ENCODE data around the gene HOXD10. TPM values are rescaled to one million over a fixed set of nuclear protein-coding genes. Genes with fewer than 3 reads are reported as not detected.

The HOXD10 gene
- total and polyA plus RNA-seq, 4 donors = not detected

DNA sequence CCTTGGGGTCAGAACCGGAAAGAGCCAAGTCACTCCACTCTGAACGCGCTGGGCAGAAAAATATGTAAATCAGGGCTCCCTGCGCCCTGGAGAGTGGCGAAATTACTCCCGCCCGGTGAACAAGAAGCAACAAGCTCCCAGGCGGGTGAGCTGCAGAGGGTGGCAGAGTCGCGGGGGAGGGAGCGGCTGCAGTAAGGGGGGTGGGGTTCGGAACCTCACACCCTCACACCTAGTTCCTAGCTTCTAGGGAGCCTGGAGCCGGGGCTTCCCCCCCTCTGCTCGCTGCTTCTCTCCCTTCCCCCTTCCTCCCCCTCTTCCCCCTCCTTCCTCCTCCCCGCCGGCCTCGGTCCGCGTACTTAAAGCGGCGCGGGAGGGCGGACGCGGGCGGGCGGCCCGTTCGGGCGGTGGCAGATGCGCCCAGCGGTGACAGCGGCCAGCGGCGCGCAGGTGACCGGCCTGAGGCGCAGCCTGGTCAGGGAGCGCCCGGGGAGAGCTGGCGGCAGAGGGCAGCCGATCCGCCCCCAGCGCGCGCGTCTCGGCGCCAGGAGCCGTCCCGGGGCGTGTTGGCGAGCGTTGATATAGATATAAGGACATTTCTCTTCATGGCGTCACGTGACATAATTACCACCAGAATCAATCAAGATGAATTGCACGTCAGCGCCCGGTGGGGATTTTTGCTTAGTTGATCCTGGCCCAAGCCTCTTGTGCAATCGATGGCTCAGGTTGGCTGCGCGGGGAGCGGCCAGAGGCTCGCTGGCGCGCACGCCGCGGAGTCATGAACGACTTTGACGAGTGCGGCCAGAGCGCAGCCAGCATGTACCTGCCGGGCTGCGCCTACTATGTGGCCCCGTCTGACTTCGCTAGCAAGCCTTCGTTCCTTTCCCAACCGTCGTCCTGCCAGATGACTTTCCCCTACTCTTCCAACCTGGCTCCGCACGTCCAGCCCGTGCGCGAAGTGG, 9.7 kb upstream of the HOXD10 start, which contains the start of gene HOXD11:
TSS of gene HOXD11 (plus strand) at position 700 of the 959 bp plus-strand sequence. CDS start at position 776, 76 bp downstream.
- no peak within 1 kb of the TSS for H3K9ac ChIP-seq (ENCODE audit: low read depth in 1 of 2, low read length in 2 of 2)
- TF ChIP-seq, protein P1, sequence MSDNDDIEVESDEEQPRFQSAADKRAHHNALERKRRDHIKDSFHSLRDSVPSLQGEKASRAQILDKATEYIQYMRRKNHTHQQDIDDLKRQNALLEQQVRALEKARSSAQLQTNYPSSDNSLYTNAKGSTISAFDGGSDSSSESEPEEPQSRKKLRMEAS (IDR thresholded peaks at IDR 0.05) = no peak
- TF ChIP-seq YY1 (IDR thresholded peaks at IDR 0.05) = no peak
- no peak for TF ChIP-seq SP1 (IDR thresholded peaks at IDR 0.05)
- TF ChIP-seq, protein P2, sequence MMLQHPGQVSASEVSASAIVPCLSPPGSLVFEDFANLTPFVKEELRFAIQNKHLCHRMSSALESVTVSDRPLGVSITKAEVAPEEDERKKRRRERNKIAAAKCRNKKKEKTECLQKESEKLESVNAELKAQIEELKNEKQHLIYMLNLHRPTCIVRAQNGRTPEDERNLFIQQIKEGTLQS (IDR thresholded peaks at IDR 0.05) = no peak
- peak within 1 kb of the TSS in 1 of 3 donors; percentile 28 for H3K4me3 ChIP-seq (ENCODE audit: low read depth in 1 of 3, low read length in 3 of 3)

DNA sequence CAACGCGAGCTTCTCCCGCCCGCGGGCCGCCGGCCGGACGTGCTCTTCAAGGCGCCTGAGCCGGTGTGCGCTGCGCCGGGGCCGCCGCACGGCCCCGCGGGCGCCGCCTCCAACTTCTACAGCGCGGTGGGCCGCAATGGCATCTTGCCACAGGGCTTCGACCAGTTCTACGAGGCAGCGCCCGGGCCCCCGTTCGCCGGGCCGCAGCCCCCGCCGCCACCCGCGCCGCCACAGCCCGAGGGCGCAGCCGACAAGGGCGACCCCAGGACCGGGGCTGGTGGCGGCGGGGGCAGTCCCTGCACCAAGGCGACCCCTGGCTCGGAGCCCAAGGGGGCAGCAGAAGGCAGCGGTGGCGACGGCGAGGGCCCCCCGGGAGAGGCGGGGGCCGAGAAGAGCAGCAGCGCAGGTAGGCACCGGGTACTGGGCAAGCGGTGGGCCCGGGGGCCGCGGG, 8.8 kb upstream of the HOXD10 start:
- no peak for DNase-seq (ENCODE audit: low spot score)
- Histone ChIP-seq H3K27ac (ENCODE audit: low read depth in 1 of 2, low read length in 2 of 2) (no peak overlapping the region), H3K27me3 (ENCODE audit: control insufficient read depth in 4 of 4, insufficient read depth in 4 of 4, low read length in 3 of 4) (peaks cover 16 to 43% (median 38%) of the 10 kb centered on the region in 4 donors), H3K4me1 (ENCODE audit: control insufficient read depth in 4 of 4, insufficient read depth in 4 of 4, low read length in 3 of 4) (peaks cover 0 to 21% (median 4%) of the 10 kb centered on the region in 4 donors), H3K36me3 (ENCODE audit: control insufficient read depth in 4 of 4, insufficient read depth in 3 of 4, low read depth in 1 of 4, low read length in 3 of 4) (no peaks in the 10 kb centered on the region), H3K4me3 (ENCODE audit: low read depth in 1 of 3, low read length in 3 of 3) (peak overlapping the region in 1 of 3 donors; percentile 28), H3K9me3 (ENCODE audit: control insufficient read depth in 4 of 4, low read length in 3 of 4) (no peaks in the 10 kb centered on the region), H3K9ac (ENCODE audit: low read depth in 1 of 2, low read length in 2 of 2) (no peak overlapping the region)
- TF ChIP-seq FOXA2 (IDR thresholded peaks at IDR 0.05) (no peak), SP1 (IDR thresholded peaks at IDR 0.05) (no peak), GABPA (IDR thresholded peaks at IDR 0.05 in 1 of 2, conservative IDR thresholded peaks at IDR 0.05 in 1 of 2) (no peak), JUND (IDR thresholded peaks at IDR 0.05) (no peak), RAD21 (IDR thresholded peaks at IDR 0.05) (no peak), RXRA (IDR thresholded peaks at IDR 0.05) (no peak), NR2F2 (IDR thresholded peaks at IDR 0.05) (no peak), HNF4A (conservative IDR thresholded peaks at IDR 0.05) (no peak), YY1 (IDR thresholded peaks at IDR 0.05) (no peak), TAF1 (conservative IDR thresholded peaks at IDR 0.05) (no peak), FOXA1 (IDR thresholded peaks at IDR 0.05) (no peak), HNF4G (IDR thresholded peaks at IDR 0.05) (no peak), EGR1 (IDR thresholded peaks at IDR 0.05; ENCODE audit: low read depth in 2 of 2) (no peak)
- TF ChIP-seq, protein P1 (IDR thresholded peaks at IDR 0.05) = no peak
- TF ChIP-seq, protein P3, sequence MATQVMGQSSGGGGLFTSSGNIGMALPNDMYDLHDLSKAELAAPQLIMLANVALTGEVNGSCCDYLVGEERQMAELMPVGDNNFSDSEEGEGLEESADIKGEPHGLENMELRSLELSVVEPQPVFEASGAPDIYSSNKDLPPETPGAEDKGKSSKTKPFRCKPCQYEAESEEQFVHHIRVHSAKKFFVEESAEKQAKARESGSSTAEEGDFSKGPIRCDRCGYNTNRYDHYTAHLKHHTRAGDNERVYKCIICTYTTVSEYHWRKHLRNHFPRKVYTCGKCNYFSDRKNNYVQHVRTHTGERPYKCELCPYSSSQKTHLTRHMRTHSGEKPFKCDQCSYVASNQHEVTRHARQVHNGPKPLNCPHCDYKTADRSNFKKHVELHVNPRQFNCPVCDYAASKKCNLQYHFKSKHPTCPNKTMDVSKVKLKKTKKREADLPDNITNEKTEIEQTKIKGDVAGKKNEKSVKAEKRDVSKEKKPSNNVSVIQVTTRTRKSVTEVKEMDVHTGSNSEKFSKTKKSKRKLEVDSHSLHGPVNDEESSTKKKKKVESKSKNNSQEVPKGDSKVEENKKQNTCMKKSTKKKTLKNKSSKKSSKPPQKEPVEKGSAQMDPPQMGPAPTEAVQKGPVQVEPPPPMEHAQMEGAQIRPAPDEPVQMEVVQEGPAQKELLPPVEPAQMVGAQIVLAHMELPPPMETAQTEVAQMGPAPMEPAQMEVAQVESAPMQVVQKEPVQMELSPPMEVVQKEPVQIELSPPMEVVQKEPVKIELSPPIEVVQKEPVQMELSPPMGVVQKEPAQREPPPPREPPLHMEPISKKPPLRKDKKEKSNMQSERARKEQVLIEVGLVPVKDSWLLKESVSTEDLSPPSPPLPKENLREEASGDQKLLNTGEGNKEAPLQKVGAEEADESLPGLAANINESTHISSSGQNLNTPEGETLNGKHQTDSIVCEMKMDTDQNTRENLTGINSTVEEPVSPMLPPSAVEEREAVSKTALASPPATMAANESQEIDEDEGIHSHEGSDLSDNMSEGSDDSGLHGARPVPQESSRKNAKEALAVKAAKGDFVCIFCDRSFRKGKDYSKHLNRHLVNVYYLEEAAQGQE (IDR thresholded peaks at IDR 0.05) = no peak
- TF ChIP-seq, protein P4, sequence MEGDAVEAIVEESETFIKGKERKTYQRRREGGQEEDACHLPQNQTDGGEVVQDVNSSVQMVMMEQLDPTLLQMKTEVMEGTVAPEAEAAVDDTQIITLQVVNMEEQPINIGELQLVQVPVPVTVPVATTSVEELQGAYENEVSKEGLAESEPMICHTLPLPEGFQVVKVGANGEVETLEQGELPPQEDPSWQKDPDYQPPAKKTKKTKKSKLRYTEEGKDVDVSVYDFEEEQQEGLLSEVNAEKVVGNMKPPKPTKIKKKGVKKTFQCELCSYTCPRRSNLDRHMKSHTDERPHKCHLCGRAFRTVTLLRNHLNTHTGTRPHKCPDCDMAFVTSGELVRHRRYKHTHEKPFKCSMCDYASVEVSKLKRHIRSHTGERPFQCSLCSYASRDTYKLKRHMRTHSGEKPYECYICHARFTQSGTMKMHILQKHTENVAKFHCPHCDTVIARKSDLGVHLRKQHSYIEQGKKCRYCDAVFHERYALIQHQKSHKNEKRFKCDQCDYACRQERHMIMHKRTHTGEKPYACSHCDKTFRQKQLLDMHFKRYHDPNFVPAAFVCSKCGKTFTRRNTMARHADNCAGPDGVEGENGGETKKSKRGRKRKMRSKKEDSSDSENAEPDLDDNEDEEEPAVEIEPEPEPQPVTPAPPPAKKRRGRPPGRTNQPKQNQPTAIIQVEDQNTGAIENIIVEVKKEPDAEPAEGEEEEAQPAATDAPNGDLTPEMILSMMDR (IDR thresholded peaks at IDR 0.05; ENCODE audit: low read depth, low read length, missing input control) = no peak
- TF ChIP-seq, protein P5, sequence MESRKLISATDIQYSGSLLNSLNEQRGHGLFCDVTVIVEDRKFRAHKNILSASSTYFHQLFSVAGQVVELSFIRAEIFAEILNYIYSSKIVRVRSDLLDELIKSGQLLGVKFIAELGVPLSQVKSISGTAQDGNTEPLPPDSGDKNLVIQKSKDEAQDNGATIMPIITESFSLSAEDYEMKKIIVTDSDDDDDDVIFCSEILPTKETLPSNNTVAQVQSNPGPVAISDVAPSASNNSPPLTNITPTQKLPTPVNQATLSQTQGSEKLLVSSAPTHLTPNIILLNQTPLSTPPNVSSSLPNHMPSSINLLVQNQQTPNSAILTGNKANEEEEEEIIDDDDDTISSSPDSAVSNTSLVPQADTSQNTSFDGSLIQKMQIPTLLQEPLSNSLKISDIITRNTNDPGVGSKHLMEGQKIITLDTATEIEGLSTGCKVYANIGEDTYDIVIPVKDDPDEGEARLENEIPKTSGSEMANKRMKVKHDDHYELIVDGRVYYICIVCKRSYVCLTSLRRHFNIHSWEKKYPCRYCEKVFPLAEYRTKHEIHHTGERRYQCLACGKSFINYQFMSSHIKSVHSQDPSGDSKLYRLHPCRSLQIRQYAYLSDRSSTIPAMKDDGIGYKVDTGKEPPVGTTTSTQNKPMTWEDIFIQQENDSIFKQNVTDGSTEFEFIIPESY (IDR thresholded peaks at IDR 0.05) = no peak
- TF ChIP-seq, protein P2 (IDR thresholded peaks at IDR 0.05) = no peak
- WGBS = 5% methylated on average over 59 of the region's 59 CpGs

More for the DNA sequence above, 9.7 kb upstream of the HOXD10 start, which contains the start of gene HOXD11:
- Histone ChIP-seq H3K36me3 (ENCODE audit: control insufficient read depth in 4 of 4, insufficient read depth in 3 of 4, low read depth in 1 of 4, low read length in 3 of 4) (no peaks in the 10 kb centered on the region), H3K4me1 (ENCODE audit: control insufficient read depth in 4 of 4, insufficient read depth in 4 of 4, low read length in 3 of 4) (peaks cover 0 to 21% (median 4%) of the 10 kb centered on the region in 4 donors), H3K9me3 (ENCODE audit: control insufficient read depth in 4 of 4, low read length in 3 of 4) (no peaks in the 10 kb centered on the region), H3K27me3 (ENCODE audit: control insufficient read depth in 4 of 4, insufficient read depth in 4 of 4, low read length in 3 of 4) (peaks cover 18 to 51% (median 37%) of the 10 kb centered on the region in 4 donors), H3K27ac (ENCODE audit: low read depth in 1 of 2, low read length in 2 of 2) (no peak within 1 kb of the TSS)
- no peak for DNase-seq (ENCODE audit: low spot score)
- 3% methylated on average over 85 of the region's 85 CpGs for WGBS
